ENCODE results near the gene TANGO2. TPM values are rescaled to one million over a fixed set of nuclear protein-coding genes. Genes with fewer than 3 reads are reported as not detected.
"Not testable (repeated sequence)": the region's sequence is repeated elsewhere in the genome, so short reads cannot be mapped to it uniquely, and the experiment has no call there.

The TANGO2 gene
- total RNA-seq, 1 experiment from 2014 or later: 13.9 TPM

DNA sequence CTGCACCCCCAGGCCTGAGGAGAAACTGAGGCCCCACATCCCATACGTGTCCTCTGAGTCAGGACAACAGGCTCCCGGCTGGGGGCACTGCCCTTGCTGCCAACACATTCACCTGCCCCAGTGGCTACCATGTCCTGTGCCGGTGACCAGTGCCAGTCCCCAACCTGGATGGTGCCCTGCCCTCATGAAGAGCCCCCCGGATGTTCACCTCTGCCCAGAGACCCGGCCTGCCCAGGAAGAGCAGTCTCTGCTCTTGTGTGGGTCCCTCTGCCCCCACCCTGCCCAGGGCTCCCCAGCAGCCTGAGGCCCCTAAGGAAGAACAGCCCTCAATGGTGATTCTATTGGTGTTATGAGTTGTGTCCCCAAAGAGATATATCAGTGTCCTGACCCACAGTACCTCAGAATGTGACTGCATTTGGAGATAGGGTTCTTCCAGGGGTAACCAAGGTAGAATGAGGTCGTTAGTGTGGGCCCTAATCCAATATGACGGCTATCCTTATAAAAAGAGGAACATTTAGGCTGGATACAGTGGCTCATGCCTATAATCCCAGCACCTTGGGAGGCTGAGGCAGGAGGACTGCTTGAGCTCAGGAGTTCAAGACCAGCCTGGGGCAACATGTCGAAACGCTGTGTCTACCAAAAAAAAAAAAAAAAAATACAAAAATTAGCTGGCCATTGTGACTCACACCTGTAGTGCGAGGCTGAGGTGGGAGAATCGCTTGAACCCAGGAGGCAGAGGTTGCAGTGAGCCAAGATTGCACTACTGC lies 45.9 kb downstream of the TANGO2 start:
- Mint-ChIP-seq H3K9me3 (ENCODE audit: unreplicated experiment) (no peaks in the 10 kb centered on the region), H3K36me3 (ENCODE audit: insufficient read depth, unreplicated experiment) (peaks cover 6% of the 10 kb centered on the region), H3K27ac (ENCODE audit: low read depth, unreplicated experiment) (no peak overlapping the region), H3K4me3 (ENCODE audit: unreplicated experiment) (no peak overlapping the region), H3K27me3 (ENCODE audit: insufficient read depth, unreplicated experiment) (no peaks in the 10 kb centered on the region), H3K4me1 (ENCODE audit: insufficient read depth, unreplicated experiment) (peaks cover 10% of the 10 kb centered on the region)
- intact Hi-C loops (cut with micrococcal nuclease): no loop called here
- ChIA-PET POLR2A (no interaction called here), CTCF (interaction anchor here (1.6 kb wide), 1 partner anchor 24 kb away, joined by 3 read pairs; no protein-coding TSS in a partner anchor)
- no TSS peak for BruUV-seq (replicated peaks)
- TF ChIP-seq, protein P1, sequence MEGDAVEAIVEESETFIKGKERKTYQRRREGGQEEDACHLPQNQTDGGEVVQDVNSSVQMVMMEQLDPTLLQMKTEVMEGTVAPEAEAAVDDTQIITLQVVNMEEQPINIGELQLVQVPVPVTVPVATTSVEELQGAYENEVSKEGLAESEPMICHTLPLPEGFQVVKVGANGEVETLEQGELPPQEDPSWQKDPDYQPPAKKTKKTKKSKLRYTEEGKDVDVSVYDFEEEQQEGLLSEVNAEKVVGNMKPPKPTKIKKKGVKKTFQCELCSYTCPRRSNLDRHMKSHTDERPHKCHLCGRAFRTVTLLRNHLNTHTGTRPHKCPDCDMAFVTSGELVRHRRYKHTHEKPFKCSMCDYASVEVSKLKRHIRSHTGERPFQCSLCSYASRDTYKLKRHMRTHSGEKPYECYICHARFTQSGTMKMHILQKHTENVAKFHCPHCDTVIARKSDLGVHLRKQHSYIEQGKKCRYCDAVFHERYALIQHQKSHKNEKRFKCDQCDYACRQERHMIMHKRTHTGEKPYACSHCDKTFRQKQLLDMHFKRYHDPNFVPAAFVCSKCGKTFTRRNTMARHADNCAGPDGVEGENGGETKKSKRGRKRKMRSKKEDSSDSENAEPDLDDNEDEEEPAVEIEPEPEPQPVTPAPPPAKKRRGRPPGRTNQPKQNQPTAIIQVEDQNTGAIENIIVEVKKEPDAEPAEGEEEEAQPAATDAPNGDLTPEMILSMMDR (IDR thresholded peaks at IDR 0.05; ENCODE audit: unreplicated experiment): no peak
- DNase-seq (ENCODE audit: unreplicated experiment): peak; percentile 42

DNA sequence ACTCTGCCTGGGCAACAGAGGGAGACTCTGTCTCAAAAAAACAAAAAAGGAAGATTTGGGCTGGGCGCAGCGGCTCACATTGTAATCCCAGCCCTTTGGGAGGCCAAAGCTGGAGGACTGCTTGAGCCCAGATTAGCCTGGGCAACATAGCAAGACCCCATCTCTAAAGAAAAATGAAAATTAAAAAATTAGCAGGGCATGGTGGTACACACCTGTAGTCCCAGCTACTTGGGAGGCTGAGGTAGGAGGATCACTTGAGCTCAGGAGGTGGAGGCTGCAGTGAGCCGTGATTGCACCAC lies 46.4 kb downstream of the TANGO2 start:
- ChIA-PET POLR2A (interaction anchor here (0.7 kb wide), 1 partner anchor 36 kb away, joined by 3 read pairs; no protein-coding TSS in a partner anchor), CTCF (interaction anchor here (1.6 kb wide), 1 partner anchor 24 kb away, joined by 3 read pairs; no protein-coding TSS in a partner anchor)
- intact Hi-C loops (cut with micrococcal nuclease); BruUV-seq (replicated peaks); H3K9me3 Mint-ChIP-seq (ENCODE audit: unreplicated experiment); H3K27ac Mint-ChIP-seq (ENCODE audit: low read depth, unreplicated experiment); DNase-seq (ENCODE audit: unreplicated experiment); H3K27me3 Mint-ChIP-seq (ENCODE audit: insufficient read depth, unreplicated experiment); H3K4me3 Mint-ChIP-seq (ENCODE audit: unreplicated experiment); H3K4me1 Mint-ChIP-seq (ENCODE audit: insufficient read depth, unreplicated experiment); H3K36me3 Mint-ChIP-seq (ENCODE audit: insufficient read depth, unreplicated experiment): not testable (repeated sequence)

DNA sequence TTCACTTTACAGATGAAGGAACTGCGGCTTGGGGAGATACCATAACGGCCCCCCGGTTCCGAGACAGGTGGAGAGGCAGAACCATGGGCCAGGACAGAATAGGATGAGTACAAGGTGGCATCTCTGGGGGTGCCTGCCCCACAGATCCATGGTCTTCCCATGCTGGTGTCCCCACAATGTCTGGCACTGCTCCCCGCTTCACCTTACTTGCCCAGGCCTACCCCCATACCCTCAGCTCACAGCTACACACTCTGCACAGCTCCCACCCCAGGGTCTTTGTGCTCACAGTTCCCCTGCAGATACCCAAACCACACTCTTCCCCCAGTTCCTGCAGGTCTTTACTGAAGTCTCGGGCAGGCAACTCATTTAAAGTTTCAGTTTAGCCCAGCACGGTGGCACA lies 47.7 kb downstream of the TANGO2 start:
- Mint-ChIP-seq H3K27me3 (ENCODE audit: insufficient read depth, unreplicated experiment) (no peaks in the 10 kb centered on the region), H3K27ac (ENCODE audit: low read depth, unreplicated experiment) (no peak overlapping the region), H3K36me3 (ENCODE audit: insufficient read depth, unreplicated experiment) (peaks cover 6% of the 10 kb centered on the region), H3K4me3 (ENCODE audit: unreplicated experiment) (no peak overlapping the region), H3K4me1 (ENCODE audit: insufficient read depth, unreplicated experiment) (no peaks in the 10 kb centered on the region), H3K9me3 (ENCODE audit: unreplicated experiment) (no peaks in the 10 kb centered on the region)
- TF ChIP-seq, protein P1 (IDR thresholded peaks at IDR 0.05; ENCODE audit: unreplicated experiment): no peak
- BruUV-seq (replicated peaks): no TSS peak
- intact Hi-C loops (cut with micrococcal nuclease): no loop called here
- ChIA-PET CTCF (interaction anchor here (0.7 kb wide), 1 partner anchor 559 kb away, joined by 3 read pairs; no protein-coding TSS in a partner anchor), POLR2A (no interaction called here)
- no peak for DNase-seq (ENCODE audit: unreplicated experiment)

DNA sequence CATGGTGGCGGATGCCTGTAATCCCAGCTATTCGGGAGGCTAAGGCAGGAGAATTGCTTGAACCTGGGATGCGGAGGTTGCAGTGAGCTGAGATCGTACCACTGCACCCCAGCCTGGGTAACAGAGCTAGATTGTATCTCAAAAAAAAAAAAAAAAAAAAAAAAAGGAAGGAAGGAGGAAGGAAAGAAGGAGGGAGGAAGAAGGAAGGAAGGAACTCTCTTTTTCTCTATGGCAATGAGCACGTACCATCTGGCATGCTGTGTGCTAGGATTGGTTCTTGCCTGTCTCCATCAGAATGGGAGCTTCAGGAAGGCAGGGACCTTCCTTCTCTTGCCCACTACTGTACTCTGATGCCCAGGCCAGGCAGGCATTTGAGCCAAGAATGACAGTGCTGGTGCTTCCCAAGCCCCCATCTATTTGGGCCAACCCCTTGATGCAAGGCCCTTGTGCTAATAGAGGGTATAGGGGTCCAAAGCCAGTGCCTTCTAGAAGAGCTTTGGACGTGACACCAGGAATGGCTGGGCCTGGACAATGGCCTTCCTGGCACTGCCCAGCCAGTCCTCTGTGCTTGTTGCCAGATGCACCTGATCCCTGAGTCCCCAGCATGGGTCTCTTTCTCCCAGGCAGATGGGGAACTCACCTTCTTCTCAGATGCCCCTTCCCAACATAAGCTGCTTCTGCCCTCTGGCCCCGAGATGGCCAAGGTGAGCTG lies 48.6 kb downstream of the TANGO2 start:
- BruUV-seq (replicated peaks): no TSS peak
- Mint-ChIP-seq H3K36me3 (ENCODE audit: insufficient read depth, unreplicated experiment) (peaks cover 6% of the 10 kb centered on the region), H3K27ac (ENCODE audit: low read depth, unreplicated experiment) (no peak overlapping the region), H3K4me3 (ENCODE audit: unreplicated experiment) (no peak overlapping the region), H3K9me3 (ENCODE audit: unreplicated experiment) (no peaks in the 10 kb centered on the region), H3K27me3 (ENCODE audit: insufficient read depth, unreplicated experiment) (no peaks in the 10 kb centered on the region), H3K4me1 (ENCODE audit: insufficient read depth, unreplicated experiment) (no peaks in the 10 kb centered on the region)
- CTCF ChIA-PET: interaction anchor here (0.7 kb wide), 2 partner anchors 8 to 559 kb away, joined by 3 read pairs; no protein-coding TSS in a partner anchor
- intact Hi-C loops (cut with micrococcal nuclease): no loop called here
- DNase-seq (ENCODE audit: unreplicated experiment): no peak
- TF ChIP-seq, protein P1 (IDR thresholded peaks at IDR 0.05; ENCODE audit: unreplicated experiment): no peak
- POLR2A ChIA-PET: interaction anchor here (1.2 to 2.1 kb wide), 2 partner anchors 8 to 10 kb away, joined by 3 to 7 read pairs; no protein-coding TSS in a partner anchor
